H1 (cell line): Measurements from ENCODE around the gene ASAP3. TPM values are rescaled to one million over a fixed set of nuclear protein-coding genes. Genes with fewer than 3 reads are reported as not detected.

Experiments used
- CTCF ChIA-PET: fragments of 300-600 bp; sonication (Branson Sonifier 250); formaldehyde crosslinking; loops from one replicate; lab custom pipeline; 2021; ENCODE audit not compliant: partially characterized antibody; lab: Charles Lee
- POLR2A ChIA-PET: fragments of 300-600 bp; sonication (Branson Sonifier 250); formaldehyde crosslinking; loops from one replicate; lab custom pipeline; 2021; ENCODE audit warnings: inconsistent platforms; ENCODE audit not compliant: partially characterized antibody; lab: Charles Lee
- DNase-seq, 2 experiments: peaks; one replicate each; pipeline versions ENCODE4 v3.0.0 to v3.0.0-alpha.2; 2010 to 2022; ENCODE audit warnings: low spot score in 2 of 2, low read depth in 1 of 2, mixed read lengths in 1 of 2
- FAIRE-seq: peaks from 2 replicates; lab custom pipeline; 2011; peaks lifted over from hg19 to GRCh38; lab: Jason Lieb, UNC
- H2AFZ ChIP-seq: 2 replicates; pipeline ENCODE4 v1.8.1; 2012; ENCODE audit warnings: low read length, inconsistent platforms
- H2AK5ac ChIP-seq: 2 replicates; pipeline ENCODE4 v1.6.1; 2013; ENCODE audit warnings: low read depth, low read length
- H2BK120ac ChIP-seq: replicated peaks from 2 replicates; pipeline ENCODE3; 2013; ENCODE audit warnings: low read depth, low read length, inconsistent platforms
- H2BK12ac ChIP-seq: 2 replicates; pipeline ENCODE4 v1.6.1; 2013; ENCODE audit warnings: low read depth, low read length
- H2BK15ac ChIP-seq: 2 replicates; pipeline ENCODE4 v1.6.1; 2013; ENCODE audit warnings: low read length
- H2BK20ac ChIP-seq: 2 replicates; pipeline ENCODE4 v1.6.1; 2013; ENCODE audit warnings: low read length
- H2BK5ac ChIP-seq: 2 replicates; pipeline ENCODE4 v1.6.1; 2013; ENCODE audit warnings: low read depth, low read length
- H3K14ac ChIP-seq: 2 replicates; pipeline ENCODE4 v1.6.1; 2013; ENCODE audit warnings: inconsistent platforms; ENCODE audit not compliant: insufficient read length
- H3K18ac ChIP-seq: 2 replicates; pipeline ENCODE4 v1.6.1; 2013; ENCODE audit warnings: low read length; ENCODE audit errors: extremely low read depth
- H3K23ac ChIP-seq: 2 replicates; pipeline ENCODE4 v1.6.1; 2013; ENCODE audit warnings: inconsistent platforms; ENCODE audit not compliant: insufficient read length
- H3K23me2 ChIP-seq: 2 replicates; pipeline ENCODE4 v1.6.1; 2013; ENCODE audit warnings: low read depth, low read length
- H3K27ac ChIP-seq: 2 replicates; pipeline ENCODE4 v1.6.1; 2011; ENCODE audit warnings: low read depth, low read length, inconsistent platforms
- H3K27me3 ChIP-seq, 4 experiments: replicated peaks in 1 of 4; 1 replicate in 1 of 4; 2 replicates in 3 of 4; pipeline versions ENCODE4 v1.6.1 to v1.8.1; 2011 to 2013; ENCODE audit warnings: low read length in 3 of 4, mild to moderate bottlenecking in 3 of 4, inconsistent platforms in 2 of 4, mixed read lengths in 2 of 4, moderate library complexity in 1 of 4; ENCODE audit not compliant: control insufficient read depth in 3 of 4, insufficient read depth in 3 of 4; ENCODE audit errors: extremely low read depth in 1 of 4
- H3K36me3 ChIP-seq, 4 experiments: 2 replicates each; pipeline versions ENCODE4 v1.6.1 to v1.8.1; 2011 to 2013; ENCODE audit warnings: mild to moderate bottlenecking in 4 of 4, low read length in 3 of 4, moderate library complexity in 2 of 4, control low read depth in 1 of 4, inconsistent platforms in 1 of 4; ENCODE audit not compliant: insufficient read depth in 4 of 4, control insufficient read depth in 2 of 4
- H3K4ac ChIP-seq: replicated peaks from 2 replicates; pipeline ENCODE3; 2013; ENCODE audit warnings: low read length, low read depth, mixed read lengths, inconsistent platforms; ENCODE audit not compliant: insufficient read length
- H3K4me1 ChIP-seq, 4 experiments: replicated peaks in 1 of 4; 1 replicate in 1 of 4; 2 replicates in 3 of 4; pipeline versions ENCODE4 v1.6.1 to v1.8.1; 2011 to 2013; ENCODE audit warnings: low read length in 3 of 4, inconsistent platforms in 2 of 4, mixed read lengths in 1 of 4; ENCODE audit not compliant: insufficient read depth in 4 of 4, control insufficient read depth in 3 of 4
- H3K4me2 ChIP-seq, 2 experiments: 2 replicates each; pipeline versions ENCODE4 v1.6.1 to v1.8.1; 2011 to 2013; ENCODE audit warnings: low read depth in 2 of 2, low read length in 2 of 2, control low read depth in 1 of 2, inconsistent platforms in 1 of 2, mild to moderate bottlenecking in 1 of 2; ENCODE audit not compliant: insufficient read depth in 1 of 2
- H3K4me3 ChIP-seq, 4 experiments: fragments of 200-600, 300-600 bp in 1 of 4; sonication (generic), shearing (Covaris generic), sonication (Bioruptor Twin) in 1 of 4; 2 replicates each; pipeline versions ENCODE4 v1.5.1 to v1.8.1; 2011 to 2016; ENCODE audit warnings: low read length in 4 of 4, low read depth in 3 of 4, control low read depth in 2 of 4, inconsistent platforms in 2 of 4, mild to moderate bottlenecking in 2 of 4, mixed read lengths in 1 of 4, moderate library complexity in 1 of 4; ENCODE audit not compliant: insufficient read depth in 2 of 4; ENCODE audit errors: extremely low read depth in 1 of 4
- H3K56ac ChIP-seq: replicated peaks from 2 replicates; pipeline ENCODE3; 2013; ENCODE audit warnings: low read depth, mild to moderate bottlenecking, mixed read lengths, low read length, inconsistent platforms; ENCODE audit not compliant: insufficient read length
- H3K79me1 ChIP-seq: 2 replicates; pipeline ENCODE4 v1.6.1; 2013; ENCODE audit warnings: low read depth, low read length, control low read depth
- H3K79me2 ChIP-seq, 2 experiments: 2 replicates each; pipeline versions ENCODE4 v1.6.1 to v1.8.1; 2012 to 2013; ENCODE audit warnings: low read length in 2 of 2, mild to moderate bottlenecking in 2 of 2, inconsistent platforms in 1 of 2; ENCODE audit not compliant: insufficient read depth in 2 of 2, control insufficient read depth in 1 of 2
- H3K9ac ChIP-seq, 4 experiments: replicated peaks in 1 of 4; 1 replicate in 1 of 4; 2 replicates in 3 of 4; pipeline versions ENCODE4 v1.6.1 to v1.8.1; 2011 to 2013; ENCODE audit warnings: low read depth in 3 of 4, low read length in 3 of 4, control low read depth in 2 of 4, mild to moderate bottlenecking in 2 of 4, moderate library complexity in 2 of 4, inconsistent platforms in 1 of 4; ENCODE audit errors: extremely low read depth in 1 of 4
- H3K9me3 ChIP-seq, 2 experiments: 2 replicates each; pipeline versions ENCODE4 v1.6.1 to v1.8.1; 2012 to 2013; ENCODE audit warnings: mild to moderate bottlenecking in 2 of 2, moderate library complexity in 2 of 2, control low read depth in 1 of 2, inconsistent platforms in 1 of 2, low read depth in 1 of 2, low read length in 1 of 2, mixed read lengths in 1 of 2; ENCODE audit not compliant: insufficient read depth in 2 of 2
- H4K20me1 ChIP-seq, 2 experiments: replicated peaks in 1 of 2; 2 replicates each; pipeline versions ENCODE3 to v1.8.1; 2011 to 2013; ENCODE audit warnings: inconsistent platforms in 2 of 2, low read length in 2 of 2, mild to moderate bottlenecking in 1 of 2; ENCODE audit not compliant: insufficient read depth in 2 of 2, control insufficient read depth in 1 of 2
- H4K5ac ChIP-seq: 2 replicates; pipeline ENCODE4 v1.6.1; 2013; ENCODE audit warnings: low read length, low read depth, mixed read lengths, inconsistent platforms; ENCODE audit not compliant: insufficient read length
- H4K8ac ChIP-seq: 2 replicates; pipeline ENCODE4 v1.8.0; 2013; ENCODE audit warnings: mild to moderate bottlenecking, moderate library complexity, low read length, inconsistent platforms; ENCODE audit not compliant: insufficient read depth; ENCODE audit errors: extremely low read depth
- H4K91ac ChIP-seq: replicated peaks from 2 replicates; pipeline ENCODE3; 2013; ENCODE audit warnings: low read length, mixed read lengths, inconsistent platforms; ENCODE audit not compliant: insufficient read length
- POLR2AphosphoS5 ChIP-seq: IDR thresholded peaks from 2 replicates; pipeline ENCODE4 v1.6.1; 2011; ENCODE audit warnings: low read depth, low read length
- RAD21 ChIP-seq, 2 experiments: IDR thresholded peaks in 1 of 2; conservative IDR thresholded peaks in 1 of 2; 2 replicates each; pipeline ENCODE4 v1.6.1; 2011; ENCODE audit warnings: low read depth in 2 of 2, low read length in 2 of 2, improper control_type of control experiment in 1 of 2, inconsistent platforms in 1 of 2, mild to moderate bottlenecking in 1 of 2, moderate library complexity in 1 of 2
- ZNF274 ChIP-seq: IDR thresholded peaks from 2 replicates; pipeline ENCODE4 v1.7.0; 2012; ENCODE audit warnings: low read length, borderline replicate concordance; ENCODE audit errors: extremely low read depth
- WGBS, 2 experiments: shearing (Covaris generic) in 1 of 2; methylation state at CpG; one replicate each; pipeline versions ENCODE4 v1.1.6 to v1.1.7; 2013 to 2015; ENCODE audit warnings: low lambda C conversion rate in 2 of 2, mixed read lengths in 2 of 2, inconsistent platforms in 1 of 2, low coverage in 1 of 2, missing lambda C conversion rate in 1 of 2; ENCODE audit not compliant: insufficient replicate concordance in 2 of 2, insufficient coverage in 1 of 2, insufficient read length in 1 of 2; ENCODE audit errors: extremely low coverage in 1 of 2, missing lambda C conversion rate in 1 of 2; 5-methylcytosine and 5-hydroxymethylcytosine counted together
- polyA plus RNA-seq, 7 experiments: library from polyadenylated mRNA; depleted of rRNA in 3 of 7; stranded (reverse) in 5 of 7; unstranded in 2 of 7; fragments of >200 nt in 5 of 7; fragments of 200-250 nt in 2 of 7; gene quantifications; 1 replicate in 5 of 7; 2 replicates in 1 of 7; 4 replicates in 1 of 7; pipeline versions ENCODE4 v1.2.1 to v1.2.3, GENCODE V29; 2011 to 2013; ENCODE audit warnings: missing spikeins in 2 of 7, mixed read lengths in 2 of 7
- total RNA-seq: library from RNA; stranded (reverse); fragmentation: NEBNext Ultra II Directional; extraction: Animal tissue kit (Norgen Biotek cat#: 25700); gene quantifications from 2 replicates; pipeline ENCODE4 v1.2.1, GENCODE V29; 2021
- TF ChIP-seq, protein P1 (sequence below): IDR thresholded peaks from 2 replicates; pipeline ENCODE4 v1.6.1; 2012; ENCODE audit warnings: inconsistent platforms

The ASAP3 gene
- total and polyA plus RNA-seq, 2 of the 8 experiments (the other 6 are each of a cell fraction or from before 2014, with no cell fraction given) = 53.1 to 58.0 TPM

DNA sequence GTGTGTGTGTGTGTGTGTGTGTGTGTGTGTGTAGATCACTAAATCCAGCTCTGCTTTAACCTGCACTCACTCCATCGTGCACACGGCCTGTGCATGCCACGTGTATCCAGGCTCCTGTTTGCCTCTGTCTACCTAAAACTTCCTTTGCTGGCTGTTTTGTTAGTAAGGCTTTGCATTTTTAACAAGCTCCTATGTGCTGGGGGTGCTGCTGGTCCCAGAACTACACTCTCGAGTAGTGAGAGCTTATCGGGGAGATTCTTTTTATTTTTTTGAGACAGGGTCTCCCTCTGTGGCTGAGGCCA lies 58.8 kb downstream of the ASAP3 start:
- ChIA-PET CTCF (interaction anchor here (0.5 to 2.7 kb wide), 11 partner anchors 9 to 1790 kb away, joined by 3 to 13 read pairs (median 4); no protein-coding TSS in a partner anchor), POLR2A (interaction anchor here (0.5 to 3.1 kb wide), 4 partner anchors 11 to 380 kb away, joined by 3 to 14 read pairs (median 3); no protein-coding TSS in a partner anchor)
- Histone ChIP-seq H3K36me3 (peaks cover 0 to 8% (median 3%) of the 10 kb centered on the region in 4 experiments; a peak in 3 of 8 replicates), H2BK12ac (no peak overlapping the region), H4K8ac (no peak overlapping the region), H2AFZ (no peak overlapping the region), H3K4ac (no peak overlapping the region), H4K20me1 (peaks cover 19 to 28% of the 10 kb centered on the region in 2 experiments), H2BK5ac (no peak overlapping the region), H3K4me3 (peak overlapping the region; percentile 9 to 59 (median 34); a peak in 5 of 8 replicates), H3K4me1 (peaks cover 1 to 11% (median 3%) of the 10 kb centered on the region in 4 experiments; a peak in 6 of 7 replicates), H3K79me2 (no peaks in the 10 kb centered on the region), H3K14ac (no peak overlapping the region), H3K18ac (no peak overlapping the region), H3K9ac (peak overlapping the region in 1 of 4 experiments; percentile 18; a peak in 1 of 7 replicates), H3K79me1 (0 out of 2 replicates have a peak, but pooled peaks cover 3% of the 10 kb centered on the region), H4K5ac (no peak overlapping the region), H2BK20ac (no peak overlapping the region), H4K91ac (no peak overlapping the region), H2BK120ac (no peak overlapping the region), H3K27ac (no peak overlapping the region), H3K27me3 (peaks cover 58 to 71% (median 68%) of the 10 kb centered on the region in 4 experiments), H3K56ac (no peak overlapping the region), H2AK5ac (no peak overlapping the region), H3K23ac (no peak overlapping the region), H3K4me2 (peak overlapping the region; percentile 75 to 92), H2BK15ac (no peak overlapping the region), H3K9me3 (no peaks in the 10 kb centered on the region; a peak in 1 of 4 replicates), H3K23me2 (peaks cover 8% of the 10 kb centered on the region; the same call in 1 of the 2 replicates)
- WGBS, 2 experiments = 56% methylated on average over 5 of the region's 5 CpGs; no CpG with 5 or more reads in 1 of the 2 experiments
- FAIRE-seq (no peak), DNase-seq (no peak)
- TF ChIP-seq ZNF274 = no peak
- 0 out of 2 replicates have a peak, but pooled peaks have one; percentile 35 for TF ChIP-seq POLR2AphosphoS5
- TF ChIP-seq, protein P1, sequence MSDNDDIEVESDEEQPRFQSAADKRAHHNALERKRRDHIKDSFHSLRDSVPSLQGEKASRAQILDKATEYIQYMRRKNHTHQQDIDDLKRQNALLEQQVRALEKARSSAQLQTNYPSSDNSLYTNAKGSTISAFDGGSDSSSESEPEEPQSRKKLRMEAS = peak; percentile 44; the same call in 1 of the 2 replicates
- TF ChIP-seq RAD21 (IDR thresholded peaks at IDR 0.05 in 1 of 2, conservative IDR thresholded peaks at IDR 0.05 in 1 of 2; ENCODE audit: low read depth in 2 of 2, low read length in 2 of 2) = no peak
